T-helper 9 cell (primary cell): ENCODE data around the gene SMIM9.

Experiments
- DNase-seq: peaks from one replicate; pipeline ENCODE4 v3.0.0-alpha.2; 2020

The SMIM9 gene

GRCh38 chrX:154779261-154779660, 55.2 kb downstream of the SMIM9 start:
- no peak for DNase-seq

- DNase-seq: no peak
Measured at GRCh38 chrX:154776753-154777152, 57.7 kb downstream of the SMIM9 start.

DNA sequence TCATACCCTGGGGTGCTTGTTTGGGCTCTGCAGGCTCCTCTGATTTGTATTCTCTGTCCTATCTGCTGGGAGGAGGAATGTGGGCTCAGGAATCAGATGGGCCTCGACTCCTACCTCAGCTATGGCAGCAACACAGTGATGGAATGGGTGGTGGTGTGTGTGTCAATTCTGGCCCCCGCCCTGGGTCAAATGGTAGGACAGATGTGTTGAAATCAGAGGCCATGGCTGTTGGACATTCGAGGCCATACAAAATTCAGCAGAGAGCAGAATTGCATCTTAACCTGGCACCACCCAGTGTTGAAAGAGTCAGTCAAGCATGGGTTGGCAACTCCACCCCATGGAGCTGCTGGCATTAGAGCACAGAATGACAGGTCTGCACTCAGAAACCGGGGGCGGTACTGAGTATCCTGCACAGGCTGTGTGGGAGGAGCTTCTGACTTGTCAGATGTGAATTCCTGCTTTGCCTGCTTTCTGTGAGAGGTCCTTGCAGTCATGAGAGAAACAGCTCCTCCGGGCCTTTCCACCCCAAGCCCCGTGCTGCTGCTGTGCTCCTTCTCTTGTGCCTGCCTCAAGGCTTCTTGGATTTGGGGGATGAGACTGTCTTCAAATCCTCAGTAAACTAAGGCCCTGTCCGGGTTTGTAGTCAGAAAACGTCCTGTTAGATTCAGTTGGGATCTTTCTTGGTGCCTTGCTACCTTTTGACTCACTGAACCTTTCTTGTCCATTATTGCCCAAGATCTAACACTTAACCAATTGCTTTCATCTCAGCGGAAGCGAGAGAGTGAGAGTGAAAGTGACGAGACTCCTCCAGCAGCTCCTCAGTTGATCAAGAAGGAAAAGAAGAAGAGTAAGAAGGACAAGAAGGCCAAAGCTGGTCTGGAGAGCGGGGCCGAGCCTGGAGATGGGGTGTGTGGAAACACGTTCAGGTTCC, 58.8 kb downstream of the SMIM9 start:
- no peak for DNase-seq

DNA sequence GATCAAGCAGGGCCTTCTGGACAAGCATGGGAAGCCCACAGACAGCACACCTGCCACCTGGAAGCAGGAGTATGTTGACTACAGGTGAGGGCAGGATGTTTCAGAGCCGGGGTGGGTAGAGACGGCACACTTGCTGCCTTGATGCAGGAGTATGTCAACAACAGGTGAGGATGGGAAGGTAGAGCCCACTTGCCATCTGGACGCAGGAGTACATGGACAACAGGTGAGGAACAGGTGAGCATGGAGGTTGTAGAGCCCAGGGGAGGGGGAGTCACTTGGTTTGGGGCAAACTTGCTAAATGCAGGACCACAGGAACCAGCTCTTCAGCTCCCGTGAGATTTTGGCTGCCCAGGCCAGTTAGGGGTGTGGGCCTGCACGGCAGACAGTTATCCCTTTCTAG, 59.8 kb downstream of the SMIM9 start:
- DNase-seq: no peak
